Body of pancreas (tissue), 4 donors: ENCODE data around the gene CCDC33.
A peak's percentile ranks its signal among the peaks of the same experiment; 100 is the strongest.

Experiments used
- CTCF ChIP-seq, 7 experiments: fragments of 450-650 bp in 4 of 7; fragments of 200-600 bp in 3 of 7; sonication (generic) in 3 of 7; IDR thresholded peaks; one replicate each; pipeline ENCODE4 v1.5.1; 2016 to 2019; ENCODE audit warnings: antibody characterized with exemption in 7 of 7
- POLR2A ChIP-seq, 3 donors: fragments of 450-650 bp; IDR thresholded peaks; one replicate each; pipeline ENCODE4 v1.6.1; 2016; ENCODE audit warnings: antibody characterized with exemption in 3 of 3, mild to moderate bottlenecking in 2 of 3

- no peak for TF ChIP-seq POLR2A (IDR thresholded peaks at IDR 0.05)
- TF ChIP-seq CTCF (IDR thresholded peaks at IDR 0.05) = peak in 2 of 7 experiments; percentile 7 to 17
Observed at GRCh38 chr15:74311734-74312444, 75.8 kb downstream of the CCDC33 start.
